Dermis blood vessel endothelial cell (primary cell): Measurements from ENCODE around the gene WDR33. TPM values are rescaled to one million over a fixed set of nuclear protein-coding genes. Genes with fewer than 3 reads are reported as not detected.

ENCODE experiments used
- DNase-seq: peaks from one replicate; pipeline ENCODE4 v3.0.0; 2010
- total RNA-seq: library from RNA; depleted of rRNA; stranded (reverse); fragments of >200 nt; gene quantifications from 2 replicates; pipeline ENCODE4 v1.2.3, GENCODE V29; 2014

WDR33 gene
- total RNA-seq, 1 donor from 2014 or later, result 30.8 TPM

- DNase-seq, result no peak
These were observed 95.1 kb downstream of the WDR33 start for GRCh38 chr2:127715778-127716449.

DNA sequence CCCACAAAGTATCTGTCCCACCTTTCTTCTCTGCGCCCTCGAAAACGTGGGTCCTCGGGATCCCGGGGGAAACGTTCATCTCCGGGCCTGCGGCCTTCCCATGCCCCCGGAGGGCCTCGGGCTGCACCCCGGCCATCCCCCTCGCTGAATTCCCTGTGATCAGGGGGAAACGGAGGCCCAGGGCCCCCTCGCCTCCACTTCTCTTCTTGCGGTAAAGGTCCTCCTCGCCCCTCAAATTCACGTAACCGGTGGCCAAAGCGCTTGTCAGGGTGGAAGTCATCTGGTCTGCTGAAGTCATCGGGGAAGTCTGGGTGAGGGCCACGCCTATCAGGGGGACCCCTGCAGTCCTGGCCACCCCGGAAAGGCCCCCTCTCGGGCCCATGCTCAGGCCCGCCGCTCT, 97.4 kb downstream of the WDR33 start:
- no peak for DNase-seq

DNA sequence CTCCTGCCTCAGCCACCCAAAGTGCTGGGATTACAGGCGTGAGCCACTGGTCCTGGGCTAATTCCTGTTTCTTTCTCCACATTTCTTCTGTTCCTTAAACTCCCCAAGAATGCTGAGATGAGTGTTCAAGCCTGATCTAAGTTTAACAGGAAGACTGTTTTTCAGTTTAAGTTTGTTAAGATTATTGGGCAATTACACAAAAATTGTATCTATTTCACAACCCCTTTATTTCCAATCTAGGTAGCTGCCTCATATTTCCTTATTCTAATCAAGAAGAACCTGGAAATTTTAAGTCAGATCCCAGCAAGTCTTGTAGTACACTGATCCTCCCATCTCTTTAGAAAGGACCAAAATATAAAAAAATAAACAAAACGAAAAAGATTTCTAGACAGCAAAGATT, 98.0 kb downstream of the WDR33 start:
- no peak for DNase-seq

DNA sequence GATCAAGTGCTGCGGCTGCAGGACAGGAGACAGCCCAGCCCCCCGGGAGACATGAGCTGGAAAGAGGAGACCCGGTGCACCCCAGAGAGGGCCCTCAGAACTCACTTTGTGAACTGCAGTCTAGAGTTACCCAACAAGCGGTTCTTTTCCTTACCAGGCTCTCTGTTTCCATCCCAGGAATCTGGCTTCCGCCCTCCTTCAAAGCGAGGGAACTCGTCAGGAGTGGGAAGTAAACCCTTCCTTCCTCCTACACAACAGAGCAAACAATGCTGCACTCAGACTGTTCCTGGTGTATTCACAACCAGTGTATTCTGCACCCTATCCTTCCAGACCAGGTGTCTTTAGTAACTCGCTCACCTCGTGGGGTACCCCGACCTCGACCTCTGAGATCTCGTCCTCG, 101.6 kb downstream of the WDR33 start:
- DNase-seq, result no peak

DNA sequence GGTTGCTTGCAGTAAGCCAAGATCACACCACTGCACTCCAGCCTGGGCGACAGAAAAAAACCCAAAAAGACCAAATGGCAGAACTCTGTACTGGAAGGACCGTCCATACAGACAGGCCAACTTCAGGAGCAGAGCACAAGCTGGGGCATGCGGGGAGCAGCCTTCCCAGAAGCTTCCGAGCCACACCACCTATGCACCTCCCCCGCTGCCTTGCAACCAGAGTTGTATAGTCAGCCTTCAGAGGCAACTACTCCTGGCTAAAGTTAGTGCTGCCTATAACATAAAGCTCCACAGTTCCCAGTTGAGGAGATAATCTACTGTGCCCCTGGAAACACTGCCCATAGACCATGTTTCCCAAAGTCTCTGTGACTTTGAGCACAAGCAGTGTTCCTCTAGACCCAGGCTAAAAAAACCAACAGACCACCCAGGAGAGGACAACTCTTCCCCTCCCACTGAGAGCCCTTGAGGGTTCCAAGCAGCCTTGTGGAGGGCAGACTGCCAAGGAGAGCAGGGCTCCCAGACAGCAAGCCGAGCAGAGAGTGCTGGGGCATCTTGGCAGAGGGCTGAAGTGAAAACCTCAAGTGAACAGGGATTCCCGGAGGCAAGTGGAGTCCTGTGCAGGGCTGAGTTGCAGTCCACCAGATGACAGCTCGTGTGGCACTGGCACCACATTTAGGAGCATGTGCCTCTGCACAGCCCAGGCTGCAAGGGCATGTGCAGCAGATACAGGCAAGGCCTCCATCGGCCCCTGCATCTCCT, 102.9 kb downstream of the WDR33 start:
- DNase-seq, result no peak

GRCh38 chr2:127706215-127706990, 104.6 kb downstream of the WDR33 start:
- DNase-seq, result no peak

DNA sequence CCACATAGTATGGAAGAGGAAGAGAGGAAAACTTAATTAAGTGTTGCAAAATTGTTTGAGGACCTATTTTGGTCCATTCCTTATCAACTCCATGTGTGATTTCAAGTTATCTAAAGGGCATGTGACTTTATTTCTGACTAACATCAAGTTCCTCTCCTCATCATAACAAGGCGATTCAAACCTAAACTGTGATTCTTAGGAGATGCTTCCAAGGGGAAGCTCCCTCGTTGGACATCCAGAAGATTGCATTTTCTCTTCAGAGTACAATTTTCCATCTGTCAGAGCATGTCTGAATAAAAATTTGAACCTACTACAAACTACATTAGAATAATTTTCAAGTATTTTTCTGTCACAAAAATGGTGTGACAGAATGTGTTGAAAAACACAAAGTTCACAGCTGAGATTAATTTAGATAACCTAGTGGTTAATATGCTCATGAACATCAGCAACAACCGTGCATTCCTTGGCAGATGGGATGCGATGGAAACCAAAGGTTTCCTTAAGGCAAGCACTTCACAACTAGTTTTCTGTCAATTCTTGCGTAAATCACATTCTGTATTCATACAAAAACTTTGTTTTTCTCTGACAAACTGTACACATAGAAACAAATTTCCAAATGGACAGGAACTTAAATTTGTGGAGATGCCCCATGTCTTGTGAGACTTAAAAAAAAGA, 105.4 kb downstream of the WDR33 start:
- DNase-seq, result no peak

DNA sequence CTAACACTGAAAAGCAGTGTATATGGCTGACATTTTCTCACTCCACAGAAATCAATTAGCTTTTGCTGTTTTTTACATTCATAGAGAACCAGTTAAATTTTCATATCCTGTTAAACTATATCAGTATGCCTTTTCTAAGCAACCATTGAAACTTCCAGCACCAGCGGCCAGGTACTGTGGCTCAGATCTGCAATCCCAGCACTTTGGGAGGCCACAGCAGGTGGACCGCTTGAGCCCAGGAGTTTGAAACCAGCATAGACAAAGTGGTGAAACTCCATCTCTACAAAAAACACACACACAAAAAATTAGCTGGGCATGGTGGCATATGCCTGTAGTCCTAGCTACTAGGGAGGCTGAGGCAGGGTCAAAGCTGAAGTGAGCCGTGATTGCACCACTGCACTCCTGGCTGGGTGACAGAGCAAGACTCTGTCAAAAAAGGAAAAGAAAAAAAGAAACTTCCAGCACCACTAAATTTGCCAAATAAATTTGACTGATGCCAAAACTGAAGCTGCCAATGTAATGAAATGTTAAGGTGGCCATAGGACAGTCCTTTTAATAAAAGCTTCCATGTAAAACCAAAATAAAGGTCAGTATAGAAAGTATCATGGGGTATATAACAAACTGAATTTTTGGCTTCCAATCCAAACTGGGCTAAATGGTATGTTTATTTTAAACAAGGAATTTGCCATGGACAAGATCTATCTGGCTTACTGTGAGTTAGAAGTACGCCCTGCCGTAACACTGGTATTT, 106.2 kb downstream of the WDR33 start:
- DNase-seq, result no peak

DNA sequence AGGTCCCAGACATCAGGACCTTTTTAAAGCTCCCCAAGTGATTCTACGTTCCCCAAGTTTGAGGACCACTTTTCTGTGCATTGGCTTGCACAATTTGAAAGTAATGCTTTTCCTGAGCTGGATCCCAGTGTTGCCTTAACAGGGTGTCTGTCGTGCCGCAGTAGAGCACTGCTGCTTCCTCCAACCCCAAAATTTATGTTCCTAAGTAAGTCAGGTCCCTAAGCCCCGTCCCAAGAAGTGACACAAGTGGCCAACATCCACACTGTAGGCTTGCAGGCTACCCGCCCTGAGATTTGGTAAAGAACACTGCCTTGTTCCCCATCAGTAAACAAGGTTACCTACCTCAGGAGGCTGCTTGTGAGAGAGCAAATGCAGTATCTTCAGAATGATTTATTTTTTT, 107.7 kb downstream of the WDR33 start:
- no peak for DNase-seq

DNA sequence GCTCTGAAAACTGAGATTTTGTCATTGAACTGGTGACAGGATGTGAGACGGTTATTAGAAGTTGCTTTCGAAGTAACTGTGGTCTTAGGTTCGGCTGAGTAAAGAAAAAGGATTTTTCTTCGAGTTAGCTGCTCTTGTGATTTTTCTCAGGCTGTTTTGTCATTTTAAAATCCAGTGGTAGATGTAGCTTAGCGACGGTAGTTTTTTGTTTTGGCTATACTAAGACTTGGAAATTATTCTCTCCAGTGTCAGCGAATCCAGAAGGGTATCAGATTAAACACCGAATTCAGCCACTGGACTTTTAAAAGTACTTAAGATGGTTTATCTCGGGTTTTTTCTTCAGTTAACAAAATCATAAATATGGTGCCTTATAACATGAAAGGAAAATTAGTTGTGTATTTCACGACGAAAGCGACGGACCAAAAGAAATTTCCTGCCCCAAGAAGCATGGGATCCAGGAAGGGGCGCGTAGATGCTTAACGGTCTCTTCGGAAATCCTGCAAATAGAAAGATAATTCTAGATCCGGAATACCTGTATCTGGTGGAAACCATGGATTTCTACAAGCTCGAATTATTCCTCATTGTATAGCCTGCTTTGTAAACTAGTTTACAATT, 108.5 kb downstream of the WDR33 start:
- DNase-seq, result peak; percentile 25

DNA sequence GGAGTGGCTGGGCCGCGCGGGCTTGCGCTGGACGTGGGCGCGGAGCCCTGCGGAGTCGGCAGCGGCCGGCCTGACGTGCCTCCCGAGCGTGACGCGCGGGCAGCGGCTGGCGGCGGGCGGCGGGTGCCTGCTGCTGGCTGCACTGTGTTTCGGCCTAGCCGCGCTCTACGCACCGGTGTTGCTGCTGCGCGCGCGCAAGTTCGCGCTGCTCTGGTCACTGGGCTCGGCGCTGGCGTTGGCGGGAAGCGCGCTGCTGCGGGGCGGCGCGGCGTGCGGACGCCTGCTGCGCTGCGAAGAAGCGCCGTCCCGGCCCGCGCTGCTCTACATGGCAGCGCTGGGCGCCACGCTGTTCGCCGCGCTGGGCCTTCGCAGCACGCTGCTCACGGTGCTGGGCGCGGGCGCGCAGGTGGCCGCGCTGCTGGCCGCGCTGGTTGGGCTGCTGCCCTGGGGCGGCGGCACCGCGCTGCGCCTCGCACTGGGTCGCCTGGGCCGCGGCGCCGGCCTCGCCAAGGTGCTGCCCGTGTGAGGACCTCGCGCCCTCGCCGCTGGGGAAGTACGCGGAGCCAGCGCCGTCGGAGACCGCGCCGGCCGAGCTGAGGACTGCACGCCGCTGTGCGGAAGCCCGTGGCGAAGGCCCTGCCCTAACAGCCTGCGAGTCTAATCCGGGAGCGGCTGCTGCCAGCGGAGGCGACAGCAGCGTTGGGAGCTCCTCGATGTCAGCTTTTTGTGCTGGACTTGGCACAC, 109.1 kb downstream of the WDR33 start:
- DNase-seq, result peak; percentile 88

- peak; percentile 94 for DNase-seq
These were observed 109.7 kb downstream of the WDR33 start, which contains the start of gene SFT2D3 for GRCh38 chr2:127701193-127701650. Gene SFT2D3, plus strand, starts transcription at chr2:127701497. Its CDS starts 32 bp downstream, at chr2:127701529.

- DNase-seq, result no peak
These were observed 110.3 kb downstream of the WDR33 start for GRCh38 chr2:127700527-127701192.

GRCh38 chr2:127698553-127699355, 112.2 kb downstream of the WDR33 start:
- no peak for DNase-seq

DNA sequence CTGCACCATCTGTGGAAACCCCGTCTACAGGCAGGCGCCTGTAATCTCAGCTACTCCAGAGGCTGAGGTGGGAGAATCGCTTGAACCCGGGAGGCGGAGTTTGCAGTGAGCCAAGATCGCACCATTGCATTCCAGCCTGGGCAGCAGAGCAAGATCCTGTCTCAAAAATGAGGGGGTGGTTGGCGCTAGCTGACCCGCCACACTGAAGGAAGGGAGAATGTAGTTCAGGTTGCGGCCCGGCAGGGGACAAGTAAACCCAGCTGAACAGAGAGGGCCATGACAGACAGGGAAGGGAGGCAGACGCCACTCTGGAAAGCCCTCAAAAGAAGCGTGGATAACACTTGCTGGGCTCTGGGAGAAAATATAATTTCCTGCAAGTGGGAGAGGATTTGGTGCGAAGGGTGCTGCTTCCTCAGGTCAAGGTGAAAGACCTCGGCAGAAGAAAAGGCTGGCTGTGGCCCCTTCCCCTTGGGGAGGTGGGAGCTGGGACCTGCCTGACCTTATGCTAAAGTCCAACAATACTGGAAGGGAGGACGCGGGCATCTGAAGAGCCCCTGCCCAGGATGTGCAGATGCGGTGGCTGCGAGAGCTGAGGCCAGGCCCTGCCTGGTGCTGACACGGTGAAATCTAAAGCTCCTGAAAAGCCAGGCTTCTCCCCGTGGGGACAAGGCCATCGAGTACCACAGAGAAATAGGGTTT, 113.3 kb downstream of the WDR33 start:
- DNase-seq, result no peak

GRCh38 chr2:127695491-127696472, 115.2 kb downstream of the WDR33 start:
- peak; percentile 90 for DNase-seq

GRCh38 chr2:127694986-127695385, 116.0 kb downstream of the WDR33 start:
- no peak for DNase-seq
